H1 (cell line): ENCODE results near the gene CDK4. TPM values are rescaled to one million over a fixed set of nuclear protein-coding genes. Genes with fewer than 3 reads are reported as not detected.

ENCODE experiments used
- CTCF ChIA-PET: fragments of 300-600 bp; sonication (Branson Sonifier 250); formaldehyde crosslinking; loops from one replicate; lab custom pipeline; 2021; ENCODE audit not compliant: partially characterized antibody; lab: Charles Lee
- POLR2A ChIA-PET: fragments of 300-600 bp; sonication (Branson Sonifier 250); formaldehyde crosslinking; loops from one replicate; lab custom pipeline; 2021; ENCODE audit warnings: inconsistent platforms; ENCODE audit not compliant: partially characterized antibody; lab: Charles Lee
- DNase-seq, 2 experiments: peaks; one replicate each; pipeline versions ENCODE4 v3.0.0 to v3.0.0-alpha.2; 2010 to 2022; ENCODE audit warnings: low spot score in 2 of 2, low read depth in 1 of 2, mixed read lengths in 1 of 2
- FAIRE-seq: peaks from 2 replicates; lab custom pipeline; 2011; peaks lifted over from hg19 to GRCh38; lab: Jason Lieb, UNC
- H2AFZ ChIP-seq: 2 replicates; pipeline ENCODE4 v1.8.1; 2012; ENCODE audit warnings: low read length, inconsistent platforms
- H2AK5ac ChIP-seq: 2 replicates; pipeline ENCODE4 v1.6.1; 2013; ENCODE audit warnings: low read depth, low read length
- H2BK120ac ChIP-seq: replicated peaks from 2 replicates; pipeline ENCODE3; 2013; ENCODE audit warnings: low read depth, low read length, inconsistent platforms
- H2BK12ac ChIP-seq: 2 replicates; pipeline ENCODE4 v1.6.1; 2013; ENCODE audit warnings: low read depth, low read length
- H2BK15ac ChIP-seq: 2 replicates; pipeline ENCODE4 v1.6.1; 2013; ENCODE audit warnings: low read length
- H2BK20ac ChIP-seq: 2 replicates; pipeline ENCODE4 v1.6.1; 2013; ENCODE audit warnings: low read length
- H2BK5ac ChIP-seq: 2 replicates; pipeline ENCODE4 v1.6.1; 2013; ENCODE audit warnings: low read depth, low read length
- H3K14ac ChIP-seq: 2 replicates; pipeline ENCODE4 v1.6.1; 2013; ENCODE audit warnings: inconsistent platforms; ENCODE audit not compliant: insufficient read length
- H3K18ac ChIP-seq: 2 replicates; pipeline ENCODE4 v1.6.1; 2013; ENCODE audit warnings: low read length; ENCODE audit errors: extremely low read depth
- H3K23ac ChIP-seq: 2 replicates; pipeline ENCODE4 v1.6.1; 2013; ENCODE audit warnings: inconsistent platforms; ENCODE audit not compliant: insufficient read length
- H3K23me2 ChIP-seq: 2 replicates; pipeline ENCODE4 v1.6.1; 2013; ENCODE audit warnings: low read depth, low read length
- H3K27ac ChIP-seq: 2 replicates; pipeline ENCODE4 v1.6.1; 2011; ENCODE audit warnings: low read depth, low read length, inconsistent platforms
- H3K27me3 ChIP-seq, 4 experiments: replicated peaks in 1 of 4; 1 replicate in 1 of 4; 2 replicates in 3 of 4; pipeline versions ENCODE4 v1.6.1 to v1.8.1; 2011 to 2013; ENCODE audit warnings: low read length in 3 of 4, mild to moderate bottlenecking in 3 of 4, inconsistent platforms in 2 of 4, mixed read lengths in 2 of 4, moderate library complexity in 1 of 4; ENCODE audit not compliant: control insufficient read depth in 3 of 4, insufficient read depth in 3 of 4; ENCODE audit errors: extremely low read depth in 1 of 4
- H3K36me3 ChIP-seq, 4 experiments: 2 replicates each; pipeline versions ENCODE4 v1.6.1 to v1.8.1; 2011 to 2013; ENCODE audit warnings: mild to moderate bottlenecking in 4 of 4, low read length in 3 of 4, moderate library complexity in 2 of 4, control low read depth in 1 of 4, inconsistent platforms in 1 of 4; ENCODE audit not compliant: insufficient read depth in 4 of 4, control insufficient read depth in 2 of 4
- H3K4ac ChIP-seq: replicated peaks from 2 replicates; pipeline ENCODE3; 2013; ENCODE audit warnings: low read length, low read depth, mixed read lengths, inconsistent platforms; ENCODE audit not compliant: insufficient read length
- H3K4me1 ChIP-seq, 4 experiments: replicated peaks in 1 of 4; 1 replicate in 1 of 4; 2 replicates in 3 of 4; pipeline versions ENCODE4 v1.6.1 to v1.8.1; 2011 to 2013; ENCODE audit warnings: low read length in 3 of 4, inconsistent platforms in 2 of 4, mixed read lengths in 1 of 4; ENCODE audit not compliant: insufficient read depth in 4 of 4, control insufficient read depth in 3 of 4
- H3K4me2 ChIP-seq, 2 experiments: 2 replicates each; pipeline versions ENCODE4 v1.6.1 to v1.8.1; 2011 to 2013; ENCODE audit warnings: low read depth in 2 of 2, low read length in 2 of 2, control low read depth in 1 of 2, inconsistent platforms in 1 of 2, mild to moderate bottlenecking in 1 of 2; ENCODE audit not compliant: insufficient read depth in 1 of 2
- H3K4me3 ChIP-seq, 4 experiments: fragments of 200-600, 300-600 bp in 1 of 4; sonication (generic), shearing (Covaris generic), sonication (Bioruptor Twin) in 1 of 4; 2 replicates each; pipeline versions ENCODE4 v1.5.1 to v1.8.1; 2011 to 2016; ENCODE audit warnings: low read length in 4 of 4, low read depth in 3 of 4, control low read depth in 2 of 4, inconsistent platforms in 2 of 4, mild to moderate bottlenecking in 2 of 4, mixed read lengths in 1 of 4, moderate library complexity in 1 of 4; ENCODE audit not compliant: insufficient read depth in 2 of 4; ENCODE audit errors: extremely low read depth in 1 of 4
- H3K56ac ChIP-seq: replicated peaks from 2 replicates; pipeline ENCODE3; 2013; ENCODE audit warnings: low read depth, mild to moderate bottlenecking, mixed read lengths, low read length, inconsistent platforms; ENCODE audit not compliant: insufficient read length
- H3K79me1 ChIP-seq: 2 replicates; pipeline ENCODE4 v1.6.1; 2013; ENCODE audit warnings: low read depth, low read length, control low read depth
- H3K79me2 ChIP-seq, 2 experiments: 2 replicates each; pipeline versions ENCODE4 v1.6.1 to v1.8.1; 2012 to 2013; ENCODE audit warnings: low read length in 2 of 2, mild to moderate bottlenecking in 2 of 2, inconsistent platforms in 1 of 2; ENCODE audit not compliant: insufficient read depth in 2 of 2, control insufficient read depth in 1 of 2
- H3K9ac ChIP-seq, 4 experiments: replicated peaks in 1 of 4; 1 replicate in 1 of 4; 2 replicates in 3 of 4; pipeline versions ENCODE4 v1.6.1 to v1.8.1; 2011 to 2013; ENCODE audit warnings: low read depth in 3 of 4, low read length in 3 of 4, control low read depth in 2 of 4, mild to moderate bottlenecking in 2 of 4, moderate library complexity in 2 of 4, inconsistent platforms in 1 of 4; ENCODE audit errors: extremely low read depth in 1 of 4
- H3K9me3 ChIP-seq, 2 experiments: 2 replicates each; pipeline versions ENCODE4 v1.6.1 to v1.8.1; 2012 to 2013; ENCODE audit warnings: mild to moderate bottlenecking in 2 of 2, moderate library complexity in 2 of 2, control low read depth in 1 of 2, inconsistent platforms in 1 of 2, low read depth in 1 of 2, low read length in 1 of 2, mixed read lengths in 1 of 2; ENCODE audit not compliant: insufficient read depth in 2 of 2
- H4K20me1 ChIP-seq, 2 experiments: replicated peaks in 1 of 2; 2 replicates each; pipeline versions ENCODE3 to v1.8.1; 2011 to 2013; ENCODE audit warnings: inconsistent platforms in 2 of 2, low read length in 2 of 2, mild to moderate bottlenecking in 1 of 2; ENCODE audit not compliant: insufficient read depth in 2 of 2, control insufficient read depth in 1 of 2
- H4K5ac ChIP-seq: 2 replicates; pipeline ENCODE4 v1.6.1; 2013; ENCODE audit warnings: low read length, low read depth, mixed read lengths, inconsistent platforms; ENCODE audit not compliant: insufficient read length
- H4K8ac ChIP-seq: 2 replicates; pipeline ENCODE4 v1.8.0; 2013; ENCODE audit warnings: mild to moderate bottlenecking, moderate library complexity, low read length, inconsistent platforms; ENCODE audit not compliant: insufficient read depth; ENCODE audit errors: extremely low read depth
- H4K91ac ChIP-seq: replicated peaks from 2 replicates; pipeline ENCODE3; 2013; ENCODE audit warnings: low read length, mixed read lengths, inconsistent platforms; ENCODE audit not compliant: insufficient read length
- SP4 ChIP-seq: IDR thresholded peaks from 2 replicates; pipeline ENCODE4 v1.6.1; 2012; ENCODE audit warnings: low read length, inconsistent platforms
- WGBS, 2 experiments: shearing (Covaris generic) in 1 of 2; methylation state at CpG; one replicate each; pipeline versions ENCODE4 v1.1.6 to v1.1.7; 2013 to 2015; ENCODE audit warnings: low lambda C conversion rate in 2 of 2, mixed read lengths in 2 of 2, inconsistent platforms in 1 of 2, low coverage in 1 of 2, missing lambda C conversion rate in 1 of 2; ENCODE audit not compliant: insufficient replicate concordance in 2 of 2, insufficient coverage in 1 of 2, insufficient read length in 1 of 2; ENCODE audit errors: extremely low coverage in 1 of 2, missing lambda C conversion rate in 1 of 2; 5-methylcytosine and 5-hydroxymethylcytosine counted together
- polyA plus RNA-seq, 7 experiments: library from polyadenylated mRNA; depleted of rRNA in 3 of 7; stranded (reverse) in 5 of 7; unstranded in 2 of 7; fragments of >200 nt in 5 of 7; fragments of 200-250 nt in 2 of 7; gene quantifications; 1 replicate in 5 of 7; 2 replicates in 1 of 7; 4 replicates in 1 of 7; pipeline versions ENCODE4 v1.2.1 to v1.2.3, GENCODE V29; 2011 to 2013; ENCODE audit warnings: missing spikeins in 2 of 7, mixed read lengths in 2 of 7
- total RNA-seq: library from RNA; stranded (reverse); fragmentation: NEBNext Ultra II Directional; extraction: Animal tissue kit (Norgen Biotek cat#: 25700); gene quantifications from 2 replicates; pipeline ENCODE4 v1.2.1, GENCODE V29; 2021

CDK4 gene
- total and polyA plus RNA-seq, 2 of the 8 experiments (the other 6 are each of a cell fraction or from before 2014, with no cell fraction given): 174 to 368 TPM

DNA sequence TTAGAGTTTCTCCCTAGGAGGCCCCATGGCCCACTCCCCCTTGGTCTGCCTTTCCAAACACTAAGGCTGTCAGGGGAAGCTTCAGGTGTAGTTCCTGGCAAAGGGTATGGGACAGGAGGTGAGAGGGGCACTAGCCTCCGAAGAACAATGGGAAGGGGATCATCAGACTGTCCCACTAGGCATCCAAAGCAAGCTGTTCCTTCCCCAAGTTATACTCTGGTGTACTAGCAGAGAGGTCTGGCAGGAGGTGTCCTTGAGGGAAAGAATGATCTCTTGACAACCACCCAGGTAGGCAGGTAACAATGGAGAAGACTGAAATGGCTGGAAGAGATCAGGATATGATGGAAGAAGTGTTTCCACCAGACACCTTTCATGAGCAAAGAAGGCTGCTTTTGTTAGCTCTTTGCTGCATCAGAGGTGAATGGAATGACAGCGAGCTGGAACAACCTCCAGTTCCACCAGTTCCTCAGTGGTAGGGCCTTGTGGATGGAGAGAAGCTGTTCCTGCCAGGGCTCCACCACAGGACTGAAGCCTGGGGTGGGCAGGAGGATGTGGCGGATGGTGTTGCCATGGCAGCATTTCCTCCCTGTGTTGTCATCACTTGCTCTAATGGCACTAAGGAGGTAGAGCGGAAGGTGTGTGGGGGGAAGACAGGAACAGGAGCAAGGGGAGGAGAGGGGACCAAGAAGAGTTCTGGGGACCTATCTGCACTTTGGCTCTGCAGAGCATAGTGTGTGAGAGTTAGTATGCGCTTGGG, 11.3 kb downstream of the CDK4 start:
- FAIRE-seq (no peak), DNase-seq (no peak)
- Histone ChIP-seq H2BK120ac (no peak overlapping the region), H3K14ac (no peak overlapping the region), H2BK20ac (no peak overlapping the region), H3K9ac (no peak overlapping the region), H2BK5ac (no peak overlapping the region), H3K9me3 (no peaks in the 10 kb centered on the region; a peak in 1 of 4 replicates), H4K20me1 (peaks cover 0 to 7% of the 10 kb centered on the region in 2 experiments), H3K4me1 (peaks cover 0 to 28% (median 13%) of the 10 kb centered on the region in 4 experiments; a peak in 6 of 7 replicates), H3K56ac (no peak overlapping the region), H2AK5ac (no peak overlapping the region), H3K79me1 (peaks cover 5% of the 10 kb centered on the region), H3K27ac (no peak overlapping the region), H4K5ac (no peak overlapping the region), H4K91ac (no peak overlapping the region), H3K4ac (no peak overlapping the region), H3K4me2 (no peak overlapping the region; a peak in 1 of 4 replicates), H3K36me3 (peaks cover 0 to 6% (median under 1%) of the 10 kb centered on the region in 4 experiments; a peak in 2 of 8 replicates), H3K79me2 (no peaks in the 10 kb centered on the region), H3K18ac (no peak overlapping the region), H2BK15ac (peak overlapping the region; percentile 62; the same call in 1 of the 2 replicates), H3K4me3 (no peak overlapping the region), H3K27me3 (peaks cover 36 to 60% (median 55%) of the 10 kb centered on the region in 4 experiments), H2AFZ (no peak overlapping the region), H3K23me2 (peaks cover 6% of the 10 kb centered on the region), H3K23ac (no peak overlapping the region), H4K8ac (no peak overlapping the region), H2BK12ac (no peak overlapping the region; the same call in 1 of the 2 replicates)
- ChIA-PET POLR2A (interaction anchor here (0.9 to 3.9 kb wide), 7 partner anchors 8 to 121 kb away, joined by 3 to 25 read pairs (median 4); partner anchors contain the start of genes CDK4, EEF1AKMT3 and METTL1), CTCF (interaction anchor here (1.0 to 11.2 kb wide), 10 partner anchors 8 to 149 kb away, joined by 3 to 149 read pairs (median 6); partner anchors contain the start of gene B4GALNT1)
- TF ChIP-seq SP4: no peak
- WGBS, 2 experiments: 85% methylated on average over 5 of the region's 5 CpGs; no CpG with 5 or more reads in 1 of the 2 experiments
